Retinal pigment epithelial cell (primary cell): Measurements from ENCODE around the gene RBMS3.
A peak's percentile ranks its signal among the peaks of the same experiment; 100 is the strongest.

Experiments
- DNase-seq: peaks from one replicate; pipeline ENCODE4 v3.0.0-alpha.2; 2010; ENCODE audit warnings: low read depth
- H3K4me3 ChIP-seq: 2 replicates; pipeline ENCODE4 v1.5.1; 2011; ENCODE audit warnings: mild to moderate bottlenecking, low read length, control low read depth, moderate library complexity
- TF ChIP-seq, protein P1 (sequence below): conservative IDR thresholded peaks from 2 replicates; pipeline ENCODE4 v1.5.1; 2011; ENCODE audit warnings: low read depth, low read length, control low read depth, inconsistent platforms

Gene RBMS3

DNA sequence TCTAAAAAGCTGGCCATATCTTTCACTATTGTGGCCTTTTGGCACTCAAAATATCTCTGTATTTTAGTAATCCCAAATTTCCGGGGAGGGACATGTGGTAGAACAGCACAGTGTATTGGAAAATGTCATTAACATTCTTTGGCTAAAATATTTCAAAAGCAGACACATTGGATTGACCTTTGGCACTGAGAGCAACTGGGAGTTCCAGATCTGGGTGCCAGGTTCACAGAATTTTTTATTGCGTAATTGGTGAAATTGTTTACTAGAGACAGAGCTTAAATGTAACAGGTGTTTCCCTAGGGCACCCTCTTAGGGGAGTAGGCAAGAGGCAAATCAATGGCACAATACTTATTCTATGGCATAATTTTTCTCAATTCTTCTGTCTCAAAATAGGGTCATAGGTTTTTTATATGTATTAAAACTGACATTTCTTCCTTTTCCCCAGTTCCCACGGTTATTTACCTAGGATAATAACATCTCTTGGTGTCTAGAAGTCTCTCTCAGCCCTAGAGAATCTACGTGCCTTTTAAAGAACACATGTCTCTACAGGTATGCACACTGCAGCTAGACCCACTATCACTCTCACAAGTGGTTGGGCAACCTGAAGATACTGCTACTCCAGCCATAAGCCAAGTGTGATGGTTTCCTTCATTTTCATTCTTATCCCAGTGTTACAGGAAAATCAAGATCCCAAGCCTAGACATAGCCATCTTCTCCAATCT lies 10.6 kb downstream of the RBMS3 start:
- TF ChIP-seq, protein P1, sequence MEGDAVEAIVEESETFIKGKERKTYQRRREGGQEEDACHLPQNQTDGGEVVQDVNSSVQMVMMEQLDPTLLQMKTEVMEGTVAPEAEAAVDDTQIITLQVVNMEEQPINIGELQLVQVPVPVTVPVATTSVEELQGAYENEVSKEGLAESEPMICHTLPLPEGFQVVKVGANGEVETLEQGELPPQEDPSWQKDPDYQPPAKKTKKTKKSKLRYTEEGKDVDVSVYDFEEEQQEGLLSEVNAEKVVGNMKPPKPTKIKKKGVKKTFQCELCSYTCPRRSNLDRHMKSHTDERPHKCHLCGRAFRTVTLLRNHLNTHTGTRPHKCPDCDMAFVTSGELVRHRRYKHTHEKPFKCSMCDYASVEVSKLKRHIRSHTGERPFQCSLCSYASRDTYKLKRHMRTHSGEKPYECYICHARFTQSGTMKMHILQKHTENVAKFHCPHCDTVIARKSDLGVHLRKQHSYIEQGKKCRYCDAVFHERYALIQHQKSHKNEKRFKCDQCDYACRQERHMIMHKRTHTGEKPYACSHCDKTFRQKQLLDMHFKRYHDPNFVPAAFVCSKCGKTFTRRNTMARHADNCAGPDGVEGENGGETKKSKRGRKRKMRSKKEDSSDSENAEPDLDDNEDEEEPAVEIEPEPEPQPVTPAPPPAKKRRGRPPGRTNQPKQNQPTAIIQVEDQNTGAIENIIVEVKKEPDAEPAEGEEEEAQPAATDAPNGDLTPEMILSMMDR, result no peak
- no peak overlapping the region for H3K4me3 ChIP-seq
- DNase-seq, result no peak

DNA sequence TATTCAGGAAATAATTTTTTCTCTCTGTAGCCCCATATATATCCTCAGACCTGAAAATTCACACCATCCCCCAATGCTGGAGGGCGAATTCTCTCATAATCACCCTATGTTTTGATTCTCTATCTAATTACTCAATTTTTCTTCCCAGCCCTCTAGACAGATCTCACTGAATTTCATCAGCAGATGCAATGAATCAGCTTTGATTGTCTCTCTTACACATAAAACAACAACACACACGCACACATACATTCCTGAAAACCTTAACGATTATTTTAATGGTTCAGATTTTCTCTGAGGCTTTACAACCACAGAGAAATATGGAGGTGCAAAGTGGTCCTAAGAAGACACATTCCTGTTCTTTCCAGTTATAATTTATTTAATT lies 11.1 kb downstream of the RBMS3 start:
- TF ChIP-seq, protein P1, result no peak
- H3K4me3 ChIP-seq, result no peak overlapping the region
- no peak for DNase-seq

GRCh38 chr3:29293421-29293820 lies 12.6 kb downstream of the RBMS3 start:
- no peak overlapping the region for H3K4me3 ChIP-seq
- no peak for DNase-seq
- TF ChIP-seq, protein P1, result no peak

DNA sequence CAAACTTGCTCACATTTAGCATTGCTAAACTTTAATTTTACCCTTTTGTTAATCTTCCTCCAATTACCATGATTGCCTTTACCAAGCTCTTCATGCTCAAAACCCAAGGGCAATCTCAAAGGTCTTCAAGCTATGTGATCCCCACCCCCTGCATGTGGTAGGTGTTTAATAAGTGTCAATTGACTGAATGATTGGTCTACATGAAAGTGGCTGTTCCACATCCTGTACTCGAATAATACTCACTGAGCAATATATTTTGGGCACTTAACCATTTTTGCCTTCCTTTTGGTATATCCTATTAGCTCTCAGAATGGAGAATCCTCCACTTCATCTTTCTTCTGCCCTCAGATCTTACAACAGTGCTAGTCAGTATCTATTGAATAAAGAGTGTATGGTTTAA lies 17.1 kb downstream of the RBMS3 start:
- no peak overlapping the region for H3K4me3 ChIP-seq
- TF ChIP-seq, protein P1, result no peak

GRCh38 chr3:29301332-29302019 lies 20.6 kb downstream of the RBMS3 start:
- no peak for DNase-seq
- H3K4me3 ChIP-seq, result no peak overlapping the region
- TF ChIP-seq, protein P1, result no peak

More for the DNA sequence above, 17.1 kb downstream of the RBMS3 start:
- no peak for DNase-seq

- H3K4me3 ChIP-seq, result no peak overlapping the region
- DNase-seq, result no peak
- TF ChIP-seq, protein P1, result no peak
Measured at GRCh38 chr3:29302619-29303018, 21.7 kb downstream of the RBMS3 start.

DNA sequence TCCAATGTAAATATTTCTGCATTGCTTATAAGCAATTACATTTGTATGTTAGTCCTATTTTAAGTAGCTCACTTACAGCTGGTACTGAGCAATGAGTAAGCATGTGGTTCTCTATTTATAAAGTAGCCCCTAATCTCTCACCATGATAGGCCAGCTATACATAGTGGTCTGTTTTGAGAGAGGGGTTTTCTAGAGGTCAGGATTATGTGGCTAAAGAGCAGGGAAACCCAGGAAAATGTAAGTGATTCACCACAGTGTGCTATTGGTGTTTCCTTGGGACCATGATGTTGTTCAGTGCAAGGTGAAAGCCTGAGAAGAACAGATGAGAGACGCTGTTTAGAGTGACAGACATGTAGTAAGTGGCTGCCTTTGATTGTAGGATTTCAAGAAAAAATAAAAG lies 26.4 kb downstream of the RBMS3 start:
- TF ChIP-seq, protein P1, result no peak
- H3K4me3 ChIP-seq, result no peak overlapping the region
- peak; percentile 62 for DNase-seq
